Measurements from ENCODE around the gene WDR90. TPM values are rescaled to one million over a fixed set of nuclear protein-coding genes. Genes with fewer than 3 reads are reported as not detected.
"Not testable (repeated sequence)": the region's sequence is repeated elsewhere in the genome, so short reads cannot be mapped to it uniquely, and the experiment has no call there.

WDR90 gene
- total RNA-seq, 1 donor from 2014 or later: 50.0 TPM

- H3K36me3 ChIP-seq: no peaks in the 10 kb centered on the region
- DNase-seq (ENCODE audit: low spot score in 2 of 2): no peak
- H3K27me3 ChIP-seq: peaks cover 14% of the 10 kb centered on the region
- H3K9me3 ChIP-seq: no peaks in the 10 kb centered on the region
- no peak for TF ChIP-seq CTCF (IDR thresholded peaks at IDR 0.05)
- no peak overlapping the region for H3K27ac ChIP-seq
- peaks cover 3 to 17% of the 10 kb centered on the region in 2 donors for H3K4me1 ChIP-seq
- intact Hi-C loops (cut with DNase I): loop anchor here (1.0 to 10.0 kb wide), 3 partner anchors 75 to 384 kb away; partner anchors contain the start of gene C1QTNF8
- no peak overlapping the region for H3K4me3 ChIP-seq
These were observed 61.4 kb downstream of the WDR90 start for GRCh38 chr16:710500-711075.

DNA sequence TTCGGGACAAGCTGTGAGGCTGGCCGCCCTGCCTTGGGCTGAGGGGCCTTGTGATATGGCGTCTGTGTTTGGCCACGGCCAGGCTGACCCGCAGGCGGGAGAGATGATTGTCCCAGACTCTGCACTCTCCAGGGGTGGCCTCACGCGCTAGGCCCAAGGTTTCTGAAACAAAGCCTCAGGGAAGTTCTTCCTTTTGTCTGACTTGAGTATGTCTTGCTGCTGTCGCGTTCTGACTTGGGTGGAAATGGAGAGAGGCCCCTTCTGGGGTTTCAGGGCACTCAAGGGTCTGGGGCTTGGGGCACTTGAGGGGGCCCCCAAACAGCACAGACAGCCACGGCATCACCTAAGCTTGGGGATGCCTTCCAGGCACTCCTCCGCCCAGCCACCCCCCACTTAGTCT lies 61.9 kb downstream of the WDR90 start:
- no peaks in the 10 kb centered on the region for H3K36me3 ChIP-seq
- H3K4me1 ChIP-seq: peaks cover 7 to 19% of the 10 kb centered on the region in 2 donors
- no peak for DNase-seq (ENCODE audit: low spot score in 2 of 2)
- intact Hi-C loops (cut with DNase I): loop anchor here (1.0 to 10.0 kb wide), 3 partner anchors 74 to 384 kb away; partner anchors contain the start of gene C1QTNF8
- no peak overlapping the region for H3K4me3 ChIP-seq
- TF ChIP-seq CTCF (IDR thresholded peaks at IDR 0.05): no peak
- no peaks in the 10 kb centered on the region for H3K9me3 ChIP-seq
- H3K27me3 ChIP-seq: peaks cover 12% of the 10 kb centered on the region
- no peak overlapping the region for H3K27ac ChIP-seq

GRCh38 chr16:711548-712320 lies 62.6 kb downstream of the WDR90 start:
- peaks cover 10 to 23% of the 10 kb centered on the region in 2 donors for H3K4me1 ChIP-seq
- H3K27me3 ChIP-seq: peaks cover 6% of the 10 kb centered on the region
- H3K9me3 ChIP-seq: no peaks in the 10 kb centered on the region
- peak; percentile 87 to 95 (median 93) for TF ChIP-seq CTCF (IDR thresholded peaks at IDR 0.05)
- H3K27ac ChIP-seq: no peak overlapping the region
- no peaks in the 10 kb centered on the region for H3K36me3 ChIP-seq
- intact Hi-C loops (cut with DNase I): loop anchor here (1.0 to 10.0 kb wide), 3 partner anchors 74 to 383 kb away; partner anchors contain the start of gene C1QTNF8
- DNase-seq (ENCODE audit: low spot score in 2 of 2): peak in 1 of 2 donors; percentile 77
- no peak overlapping the region for H3K4me3 ChIP-seq

DNA sequence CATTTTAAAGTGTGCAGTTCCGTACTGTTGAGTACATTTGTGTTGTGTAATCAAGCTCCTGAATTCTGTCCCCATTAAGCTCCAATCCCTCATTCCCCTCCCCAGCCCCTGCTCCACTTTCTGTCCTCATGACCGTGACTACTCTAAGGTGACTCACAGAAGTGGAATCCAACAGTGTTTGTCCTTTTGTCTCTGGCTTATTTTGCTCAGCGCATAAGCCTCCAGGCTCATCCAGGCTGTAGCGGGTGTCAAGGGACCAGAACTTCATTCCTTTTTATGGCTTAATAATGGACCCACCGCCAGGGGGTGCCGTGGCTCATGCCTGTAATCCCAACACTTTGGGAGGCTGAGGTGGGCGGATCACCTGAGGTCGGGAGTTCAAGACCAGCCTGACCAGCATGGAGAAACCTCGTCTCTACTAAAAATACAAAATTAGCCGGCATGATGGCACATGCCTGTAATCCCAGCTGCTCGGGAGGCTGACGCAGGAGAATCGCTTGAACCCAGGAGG lies 63.6 kb downstream of the WDR90 start:
- DNase-seq (ENCODE audit: low spot score in 2 of 2); H3K36me3 ChIP-seq; H3K9me3 ChIP-seq; H3K4me3 ChIP-seq; H3K27ac ChIP-seq; H3K27me3 ChIP-seq: not testable (repeated sequence)
- peak in 1 of 3 experiments; percentile 13 for TF ChIP-seq CTCF (IDR thresholded peaks at IDR 0.05)
- peaks cover 10 to 23% of the 10 kb centered on the region in 2 donors for H3K4me1 ChIP-seq
- intact Hi-C loops (cut with DNase I): loop anchor here (10.0 kb wide), 1 partner anchor 382 kb away; the partner anchor contains the start of gene C1QTNF8

DNA sequence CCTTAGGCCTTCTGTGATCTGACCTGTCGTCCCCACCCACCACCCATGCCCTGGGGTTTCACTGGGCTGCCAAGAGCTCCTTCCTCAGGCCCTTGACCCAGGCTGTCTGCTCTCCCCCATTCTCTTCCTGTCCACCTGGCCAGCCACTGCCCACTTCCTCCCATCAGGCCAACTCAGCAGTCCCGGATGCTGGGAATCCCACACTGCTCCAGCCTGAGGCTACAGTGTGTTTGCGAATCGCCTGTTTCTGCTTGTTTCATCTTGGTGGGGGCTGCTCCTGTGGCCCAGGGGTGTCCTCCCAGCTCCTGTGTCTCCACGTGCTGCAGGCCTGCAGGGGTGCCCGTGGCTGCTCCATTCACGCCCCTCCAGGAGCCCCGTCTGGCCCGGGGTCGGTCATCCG lies 64.9 kb downstream of the WDR90 start:
- no peak overlapping the region for H3K27ac ChIP-seq
- H3K4me1 ChIP-seq: peaks cover 10 to 23% of the 10 kb centered on the region in 2 donors
- no peak for TF ChIP-seq CTCF (IDR thresholded peaks at IDR 0.05)
- no peak for DNase-seq (ENCODE audit: low spot score in 2 of 2)
- H3K36me3 ChIP-seq: no peaks in the 10 kb centered on the region
- H3K9me3 ChIP-seq: no peaks in the 10 kb centered on the region
- peaks cover 6% of the 10 kb centered on the region for H3K27me3 ChIP-seq
- H3K4me3 ChIP-seq: no peak overlapping the region
- intact Hi-C loops (cut with DNase I): loop anchor here (2.0 to 10.0 kb wide), 3 partner anchors 27 to 381 kb away; partner anchors contain the start of genes C1QTNF8, CHTF18, CIAO3 and RPUSD1
